GM20431 (cell line): ENCODE measurements around the gene APBA2.

Experiments used
- in situ Hi-C: fragments of 300-500 bp; cut with MseI, MboI; formaldehyde crosslinking; loops from one replicate; pipeline ENCODE4 v1.15.0; 2020; ENCODE audit warnings: low sequenced_read_pairs; ENCODE audit not compliant: unreplicated experiment

The APBA2 gene

DNA sequence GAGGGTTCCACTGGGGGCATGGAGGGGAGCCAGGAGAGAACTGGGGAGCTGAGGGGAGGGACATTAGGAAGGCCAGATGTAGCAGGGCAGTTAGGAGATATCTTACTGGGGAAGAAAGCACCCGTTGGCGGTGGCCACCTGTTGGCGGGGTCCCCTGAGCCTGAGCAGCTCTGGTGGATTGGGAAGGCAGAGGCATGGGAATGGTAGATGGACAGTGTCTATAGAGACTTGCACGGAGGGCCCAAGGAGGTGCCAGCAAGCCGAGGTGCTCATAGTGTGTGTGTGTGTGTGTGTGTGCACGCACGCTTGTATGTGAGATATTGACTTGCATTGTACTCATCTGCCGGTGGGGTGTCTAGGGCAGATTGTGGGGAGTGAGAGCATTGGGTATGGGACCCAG is 179.0 kb downstream of the APBA2 start:
- in situ Hi-C loops, result no loop called here

DNA sequence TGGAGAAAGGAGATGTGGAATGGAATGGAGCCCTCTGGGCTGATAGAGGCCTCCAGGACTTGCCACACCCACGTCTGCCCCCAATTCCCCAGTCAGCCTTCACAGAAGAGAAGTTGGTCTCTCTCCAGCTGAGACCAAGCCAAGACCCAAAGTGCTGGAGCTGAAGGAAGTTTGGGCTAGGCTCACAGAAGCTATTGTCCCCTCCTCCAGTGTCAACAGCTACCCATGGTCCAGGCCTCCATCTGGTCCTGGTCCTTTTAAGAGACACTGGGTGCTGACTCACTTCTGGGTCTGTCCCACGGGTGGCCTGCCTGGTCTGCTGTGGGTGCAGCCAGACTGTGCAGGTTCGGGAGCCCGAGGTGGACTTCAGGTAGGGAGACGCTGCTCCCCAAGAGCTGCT is 179.8 kb downstream of the APBA2 start:
- in situ Hi-C loops, result no loop called here

DNA sequence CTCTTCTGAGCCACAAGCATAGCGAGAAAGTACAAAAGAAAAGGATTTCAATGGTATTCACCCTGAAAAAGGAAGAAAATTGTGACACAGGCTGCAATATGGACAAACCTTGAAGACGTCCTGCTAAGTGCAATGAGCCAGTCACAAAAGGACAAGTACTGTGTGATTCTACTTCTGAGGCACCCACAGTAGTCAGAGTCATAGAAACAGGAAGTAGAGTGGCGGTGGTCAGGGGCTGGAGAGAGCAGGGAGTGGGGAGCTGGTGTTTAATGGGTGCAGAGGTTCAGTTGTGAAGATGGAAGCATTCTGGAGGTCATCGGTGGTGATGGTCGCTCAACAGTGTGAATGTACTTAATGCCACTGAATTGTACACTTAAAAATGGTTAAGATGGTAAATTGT is 180.5 kb downstream of the APBA2 start:
- in situ Hi-C loops, result no loop called here

DNA sequence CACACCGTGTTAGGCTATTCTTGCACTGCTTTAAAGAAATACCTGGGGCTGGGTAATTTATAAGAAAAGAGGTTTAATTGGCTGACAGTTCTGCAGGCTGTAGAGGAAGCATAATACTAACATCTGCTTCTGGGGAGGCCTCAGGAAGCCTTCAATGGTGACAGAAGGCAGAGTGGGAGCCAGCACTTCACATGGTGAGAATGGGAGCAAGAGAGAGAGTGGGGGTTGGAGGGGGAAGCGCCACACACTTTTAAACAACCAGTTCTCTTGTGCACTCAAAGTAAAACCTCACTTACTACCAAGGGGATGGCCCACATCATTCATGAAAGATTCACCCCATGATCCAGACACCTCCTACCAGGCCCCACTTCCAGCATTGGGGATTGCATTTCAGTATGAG is 181.1 kb downstream of the APBA2 start:
- in situ Hi-C loops, result no loop called here

DNA sequence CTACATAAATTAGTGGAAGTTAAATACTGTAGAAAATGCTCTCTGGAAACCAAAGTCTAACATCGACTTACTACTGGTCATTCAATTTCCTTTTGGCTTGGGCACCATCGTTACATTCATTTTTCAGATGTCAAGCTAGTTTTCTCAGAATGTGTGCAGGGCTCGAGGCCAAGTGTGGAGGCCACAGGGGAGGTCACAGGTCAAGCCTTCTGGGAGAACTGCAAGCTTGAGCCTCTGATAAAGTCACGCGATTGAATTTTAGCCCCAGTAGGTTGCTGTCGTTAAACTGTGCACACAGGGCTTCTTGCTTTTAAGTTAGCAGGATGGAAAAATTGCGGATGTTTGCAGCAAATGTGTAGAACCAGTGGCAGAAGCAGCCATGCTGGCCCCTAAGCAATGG is 182.2 kb downstream of the APBA2 start:
- in situ Hi-C loops, result no loop called here

DNA sequence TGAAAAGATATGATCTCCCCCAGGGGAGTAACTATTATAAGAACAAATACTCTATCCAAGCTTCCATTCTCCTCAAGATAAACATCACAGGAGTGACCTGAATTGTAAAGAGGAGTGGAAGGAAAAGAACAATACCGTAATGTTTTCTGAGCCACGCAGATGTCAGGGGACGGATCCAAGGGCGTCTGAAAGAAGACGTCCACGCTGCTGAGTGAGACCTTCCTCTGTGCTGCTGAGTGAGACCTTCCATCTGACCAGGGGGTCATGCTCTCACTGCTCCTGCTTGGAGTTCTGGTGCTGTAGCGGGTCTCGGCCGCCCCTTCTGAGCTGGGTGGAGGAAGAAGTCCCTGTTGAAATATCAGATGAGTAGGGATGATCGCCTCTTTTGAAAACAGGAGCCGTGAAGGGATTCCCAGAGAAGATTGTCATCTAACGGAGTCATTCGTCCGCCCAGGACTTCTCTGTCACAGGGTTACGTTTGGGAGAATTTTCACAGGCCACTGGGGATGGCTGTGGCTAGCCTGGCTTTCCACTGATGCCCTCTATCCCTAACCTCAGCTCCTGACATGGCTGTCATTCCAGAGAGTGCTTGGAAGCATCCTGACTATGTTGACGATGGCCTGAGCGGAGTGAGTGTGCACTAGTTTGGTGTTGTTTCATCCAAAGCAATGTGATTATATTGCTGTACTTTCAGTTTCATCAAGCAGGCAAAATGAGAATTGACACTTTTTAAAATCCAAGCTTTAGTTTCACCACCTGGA is 184.9 kb downstream of the APBA2 start:
- in situ Hi-C loops, result no loop called here

DNA sequence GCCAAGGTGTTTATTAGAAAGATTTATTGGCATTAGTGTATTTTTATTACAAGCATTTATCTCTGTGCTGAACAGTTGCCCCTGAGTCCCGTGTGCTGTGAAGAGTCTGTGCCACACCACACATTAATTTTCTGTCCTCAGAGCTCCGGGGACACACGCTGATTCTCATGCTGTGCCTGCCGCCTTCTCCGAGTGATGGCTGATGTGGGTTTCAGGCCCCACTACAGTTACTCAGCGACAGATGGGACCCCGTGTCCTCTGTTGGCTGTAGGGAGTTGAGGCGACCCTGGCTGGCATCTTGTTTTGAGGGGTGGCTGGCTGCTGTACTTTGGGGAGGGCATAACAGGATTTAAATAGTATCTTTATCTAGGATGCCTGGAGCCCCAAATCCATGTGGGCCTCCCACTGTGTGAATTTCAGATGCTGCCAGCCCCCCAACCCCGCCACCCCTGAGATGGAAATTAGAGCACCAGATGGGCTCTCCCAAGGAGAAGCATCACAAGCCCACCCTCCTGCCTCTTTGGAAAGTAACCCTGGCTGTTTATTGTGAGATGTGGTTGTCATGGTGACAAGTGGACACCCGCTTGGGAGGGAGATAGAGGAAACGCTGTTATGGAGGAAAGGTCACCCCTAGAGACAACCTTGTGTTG is 185.6 kb downstream of the APBA2 start:
- in situ Hi-C loops, result no loop called here

DNA sequence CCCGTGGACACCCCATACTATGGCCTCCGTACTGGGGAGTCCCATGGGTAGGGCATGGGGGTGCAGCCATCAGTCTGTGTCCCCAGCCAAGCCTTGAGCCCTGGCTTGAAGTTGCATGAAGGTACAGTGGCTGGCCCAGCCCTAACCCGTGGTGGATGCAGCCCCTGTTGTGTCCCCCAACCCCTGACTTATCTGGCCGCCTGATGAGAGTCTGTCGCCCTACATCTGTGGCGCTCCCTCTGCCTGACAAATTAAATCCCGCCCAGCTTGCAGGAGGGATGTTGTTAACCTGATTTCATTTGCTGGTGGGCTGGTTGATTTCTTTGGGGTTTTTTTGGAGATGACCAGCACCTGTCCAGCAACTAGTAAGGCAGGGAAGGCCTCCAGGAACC is 186.1 kb downstream of the APBA2 start:
- in situ Hi-C loops, result no loop called here

DNA sequence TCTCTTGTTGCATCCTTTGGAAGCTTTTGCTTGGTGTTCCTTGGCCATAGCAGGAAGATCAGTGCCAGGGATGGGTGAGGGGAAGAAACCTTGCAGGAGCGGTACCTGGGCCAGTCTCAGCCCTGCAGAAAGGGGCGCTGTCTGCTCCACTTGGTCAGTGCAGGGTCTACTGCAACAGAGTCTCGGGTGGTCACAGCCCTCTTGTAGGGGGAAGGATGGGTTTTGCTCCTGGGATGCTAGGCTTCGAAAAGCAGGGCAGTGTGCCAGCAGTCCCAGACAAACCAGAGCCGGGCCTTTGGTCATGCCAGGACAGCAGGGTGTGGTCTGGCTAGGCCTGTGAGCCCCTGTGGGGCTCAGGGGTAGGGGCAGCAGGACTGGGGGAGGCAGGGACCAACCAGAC is 186.7 kb downstream of the APBA2 start:
- in situ Hi-C loops, result no loop called here

DNA sequence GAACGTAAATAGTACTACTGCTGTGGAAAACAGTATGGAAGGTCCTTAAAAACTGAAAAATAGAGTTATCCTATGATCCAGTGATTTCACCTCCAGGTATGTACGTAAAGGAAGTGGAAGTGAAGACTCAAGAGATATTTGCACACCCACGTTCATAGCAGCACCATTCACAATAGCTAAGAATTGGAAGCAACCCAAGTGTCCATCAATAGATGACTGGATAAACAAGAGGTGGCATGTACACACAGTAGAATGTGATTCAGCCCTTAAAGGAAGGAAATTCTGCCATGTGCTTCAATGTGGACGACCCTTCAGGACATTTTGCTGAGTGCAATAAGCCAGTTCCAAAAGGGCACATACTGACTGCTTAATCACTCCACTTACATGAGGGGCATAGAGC is 188.3 kb downstream of the APBA2 start:
- in situ Hi-C loops, result no loop called here

DNA sequence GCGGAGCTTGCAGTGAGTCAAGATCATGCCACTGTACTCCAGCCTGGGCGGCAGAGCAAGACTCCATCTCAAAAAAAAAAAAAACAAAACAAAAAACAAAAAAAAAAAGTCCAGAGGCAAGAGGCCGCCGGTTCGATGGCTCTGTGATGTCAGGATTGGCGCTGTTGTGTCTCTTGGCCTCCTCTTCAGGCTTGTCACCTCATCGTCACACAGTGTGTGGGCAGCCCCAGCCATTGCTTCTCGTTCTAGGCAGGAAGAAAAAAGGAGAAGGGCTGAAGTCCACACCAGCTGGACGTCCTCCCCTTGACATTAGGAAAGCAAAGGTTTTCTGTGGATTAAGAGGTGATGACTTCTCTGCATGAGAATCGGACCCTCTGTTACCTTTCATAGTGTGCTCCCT is 192.8 kb downstream of the APBA2 start:
- in situ Hi-C loops, result no loop called here

DNA sequence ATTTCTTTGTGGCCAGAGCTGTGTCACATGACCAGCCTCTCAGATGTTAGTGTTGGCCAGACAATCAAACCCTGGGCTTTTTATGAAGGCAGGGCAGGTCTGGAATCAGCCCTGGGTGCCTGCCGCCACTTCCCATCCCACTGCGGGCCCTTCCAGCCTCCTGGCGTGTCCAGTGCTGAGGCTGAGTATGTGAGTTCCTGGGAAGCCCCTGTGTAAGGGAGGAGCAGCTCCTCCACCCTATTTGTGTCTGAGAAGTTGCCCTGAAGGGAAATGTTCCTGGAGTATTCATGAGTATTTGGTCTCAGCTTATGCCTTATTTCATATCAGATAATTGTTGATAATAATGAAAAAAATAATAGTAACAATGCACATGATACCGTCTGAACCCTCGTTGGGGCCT is 193.7 kb downstream of the APBA2 start:
- in situ Hi-C loops, result no loop called here

DNA sequence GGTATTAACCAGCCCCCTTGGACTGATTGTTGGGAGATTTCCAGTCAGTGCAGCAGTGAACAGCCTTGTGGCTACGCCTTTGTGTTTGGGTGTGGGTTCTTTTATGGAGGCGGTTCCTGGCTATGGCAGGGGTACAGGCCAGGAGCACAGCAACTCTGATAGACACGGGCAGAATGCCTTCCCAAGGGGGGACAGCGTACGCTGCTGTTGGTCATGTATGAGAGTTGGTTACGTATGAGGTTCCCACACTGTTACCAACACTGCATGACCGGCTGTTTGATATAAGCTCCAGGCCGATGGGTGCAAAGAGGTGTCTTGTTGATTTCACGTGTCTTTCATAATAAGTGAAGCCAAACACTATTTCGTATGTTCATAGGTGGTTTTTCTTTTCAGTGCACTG is 196.0 kb downstream of the APBA2 start:
- in situ Hi-C loops, result no loop called here

DNA sequence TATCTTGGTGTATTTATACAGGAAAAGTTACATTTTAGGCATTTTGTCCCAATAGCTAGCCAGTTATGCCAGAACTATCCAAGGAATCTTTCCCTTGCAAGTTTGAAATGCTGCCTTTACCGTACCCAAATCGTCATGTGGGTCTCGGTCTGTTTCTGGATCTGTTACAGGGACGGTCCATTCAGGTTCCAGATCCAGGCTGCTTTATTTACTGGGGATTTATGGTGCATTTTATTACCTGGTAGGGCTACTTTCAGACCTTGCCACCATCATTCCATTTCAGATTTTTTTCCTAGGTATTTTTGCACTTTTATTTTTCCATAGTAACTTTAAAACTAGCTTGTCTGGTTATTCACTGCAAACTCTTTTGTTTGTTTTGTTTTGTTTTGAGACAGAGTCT is 197.4 kb downstream of the APBA2 start:
- in situ Hi-C loops, result no loop called here

DNA sequence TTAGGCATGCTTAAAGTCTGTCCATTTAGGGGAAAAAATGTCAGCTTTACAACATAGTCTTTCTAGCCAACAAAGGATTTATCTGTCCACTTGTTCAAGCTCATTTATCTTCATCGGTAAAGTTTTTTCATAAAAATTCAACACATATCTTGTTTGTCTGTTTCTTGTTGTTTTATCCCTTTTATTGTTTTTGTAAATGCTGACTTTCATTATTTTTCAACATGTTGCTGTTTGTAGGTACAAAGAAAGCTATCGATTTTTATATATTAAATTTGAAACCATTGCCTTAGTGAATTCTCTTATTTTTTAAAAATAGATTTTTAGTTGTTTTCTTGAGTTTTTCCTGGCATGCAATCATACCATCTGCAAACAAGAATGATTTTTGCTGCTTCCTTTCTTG is 198.1 kb downstream of the APBA2 start:
- in situ Hi-C loops, result no loop called here

DNA sequence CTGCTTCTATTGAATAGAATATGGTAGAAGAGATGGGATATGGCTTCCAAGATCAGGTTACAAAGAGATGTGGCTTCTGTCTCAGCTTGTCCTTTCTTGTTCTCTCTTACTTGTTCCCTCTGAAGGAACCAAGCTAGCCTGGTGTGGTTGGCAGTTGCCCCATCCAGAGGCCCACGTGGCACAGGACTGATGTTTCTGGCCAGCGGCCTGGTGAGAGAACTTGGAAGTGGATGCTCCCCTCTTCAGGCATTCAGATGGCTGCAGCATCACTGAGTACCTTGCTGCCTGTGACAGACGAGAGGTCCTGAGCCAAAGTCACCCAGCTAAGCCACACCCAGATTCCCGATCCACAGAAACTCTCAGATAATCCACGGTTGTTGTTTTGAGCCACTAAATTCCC is 200.2 kb downstream of the APBA2 start:
- in situ Hi-C loops, result no loop called here

DNA sequence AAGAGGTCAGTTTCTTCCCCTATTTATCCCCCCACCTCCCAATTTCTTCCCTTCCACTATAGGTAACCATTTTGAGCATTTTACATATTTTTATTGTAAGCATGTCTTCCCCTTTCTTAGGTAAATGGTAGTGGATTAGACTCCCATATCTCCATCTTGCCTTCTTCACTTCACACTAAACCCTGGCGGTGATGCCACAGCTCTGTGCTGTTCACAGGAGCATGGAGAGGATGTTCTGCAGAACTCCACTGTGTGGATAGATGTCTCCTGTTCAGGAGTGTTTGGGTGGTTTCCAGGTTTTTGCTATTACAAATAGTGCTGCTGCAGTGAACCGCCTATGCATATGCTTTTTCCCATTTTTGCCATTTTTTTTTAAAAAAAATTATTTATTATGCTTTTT is 201.1 kb downstream of the APBA2 start:
- in situ Hi-C loops, result no loop called here

DNA sequence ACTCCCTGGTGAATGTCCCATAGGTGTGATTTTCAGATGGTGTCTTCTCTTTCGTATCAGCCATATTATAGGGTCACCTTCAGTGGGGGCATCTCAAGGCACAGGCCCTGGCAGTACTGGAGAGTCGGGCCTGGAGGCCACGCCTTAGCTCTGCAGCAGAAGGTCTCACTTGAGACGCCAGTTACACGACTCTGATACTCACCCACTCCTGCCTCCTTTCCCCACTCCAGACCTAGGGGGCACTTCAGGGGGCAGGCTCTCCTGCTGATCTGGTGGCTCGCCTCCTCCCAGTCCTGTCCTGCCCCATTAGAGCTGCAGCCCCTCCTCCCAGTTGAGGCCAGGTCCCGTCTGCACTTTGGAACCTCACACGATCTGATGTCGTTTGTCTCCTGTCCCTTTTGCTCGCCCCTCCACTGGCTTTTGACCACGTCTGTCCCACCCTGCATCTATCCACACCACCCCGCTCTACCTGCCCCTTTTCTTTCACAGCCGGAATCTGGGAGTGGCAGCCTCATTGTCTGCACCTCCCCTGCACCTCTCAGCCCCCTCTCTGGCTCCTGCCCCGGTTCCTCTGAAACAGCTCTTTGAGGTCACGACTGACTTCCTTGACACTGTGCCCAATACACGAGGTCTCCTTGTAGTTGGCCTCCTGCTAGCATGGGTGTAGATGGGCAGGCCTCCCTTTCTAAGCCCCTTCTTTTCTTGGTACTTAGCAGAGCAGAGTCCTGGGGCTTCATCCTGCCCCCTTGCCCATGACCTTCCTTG is 201.9 kb downstream of the APBA2 start:
- in situ Hi-C loops, result no loop called here

DNA sequence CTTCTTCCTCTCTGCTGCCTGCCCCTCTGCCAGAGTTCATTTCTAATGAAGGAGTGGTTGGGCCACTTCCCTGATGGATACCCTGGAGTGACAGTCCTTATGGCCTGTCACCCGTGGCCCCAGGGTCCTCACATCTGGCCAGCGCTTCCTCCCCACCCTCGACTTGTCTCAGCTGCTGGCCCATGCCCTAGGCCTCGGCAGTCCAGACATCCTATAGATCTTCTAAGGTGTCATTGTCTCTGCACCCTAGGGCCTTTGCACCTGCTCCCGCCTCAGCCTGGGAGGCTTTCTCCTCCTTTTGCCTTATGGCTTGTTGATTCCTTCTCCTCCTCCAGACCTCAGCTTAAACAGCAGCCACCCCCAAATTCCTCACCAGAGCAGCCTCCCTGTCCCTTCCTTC is 202.9 kb downstream of the APBA2 start:
- in situ Hi-C loops, result no loop called here

DNA sequence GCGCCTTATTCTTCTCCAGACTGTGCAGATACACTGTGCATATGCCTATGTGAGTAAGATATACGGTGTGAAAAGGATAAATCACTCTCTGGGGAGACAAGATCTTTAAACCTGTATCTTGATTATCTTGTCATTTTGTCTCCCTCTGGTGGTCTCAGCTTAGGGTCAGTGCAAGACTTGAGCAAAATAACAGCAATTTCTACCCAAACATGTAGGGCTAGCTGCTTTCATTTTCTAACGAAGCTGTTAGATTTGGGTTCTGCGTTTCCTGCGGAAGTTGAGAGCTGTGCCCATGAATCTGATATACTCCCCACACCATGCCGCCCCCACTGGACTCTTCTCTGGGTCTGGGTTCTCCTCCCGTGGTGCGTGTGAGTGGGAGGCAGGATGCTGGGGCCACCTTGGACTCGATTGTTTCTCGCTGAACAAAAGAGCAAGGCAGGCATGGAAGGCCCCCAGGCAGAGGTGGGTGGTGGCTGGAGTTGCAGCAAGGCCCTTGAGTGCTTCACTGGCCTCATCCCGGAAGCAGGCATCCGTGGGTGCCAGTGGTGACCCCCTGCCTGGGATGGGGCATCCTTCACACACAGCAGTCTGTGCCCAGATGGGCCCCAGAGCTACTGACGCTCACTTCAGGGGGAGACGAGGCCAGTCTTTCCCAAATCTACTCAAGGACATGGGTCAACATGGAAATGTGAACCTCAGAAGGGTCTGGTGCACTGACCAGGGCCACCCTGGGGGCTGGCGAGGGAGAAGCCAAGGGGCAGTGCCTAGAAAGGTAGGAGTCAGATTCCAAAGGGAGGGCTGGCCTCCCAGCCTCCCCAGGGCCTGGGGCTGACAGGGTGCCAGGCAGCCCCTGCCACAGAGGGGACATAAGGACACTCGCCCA is 204.2 kb downstream of the APBA2 start:
- in situ Hi-C loops, result no loop called here
